Measurements from ENCODE around the gene ADGRV1. TPM values are rescaled to one million over a fixed set of nuclear protein-coding genes. Genes with fewer than 3 reads are reported as not detected.

The ADGRV1 gene
- polyA plus RNA-seq, 1 donor from 2014 or later = 3.7 TPM

- no peak overlapping the region for H3K4me3 ChIP-seq (ENCODE audit: low read length)
- no peak for TF ChIP-seq RAD21 (conservative IDR thresholded peaks at IDR 0.05)
- TF ChIP-seq MXI1 (conservative IDR thresholded peaks at IDR 0.05; ENCODE audit: poor library complexity, severe bottlenecking) = no peak
- TF ChIP-seq CTCF (IDR thresholded peaks at IDR 0.05; ENCODE audit: poor library complexity, severe bottlenecking) = no peak
- TF ChIP-seq SMC3 (conservative IDR thresholded peaks at IDR 0.05; ENCODE audit: poor library complexity) = no peak
- TF ChIP-seq TAF1 (IDR thresholded peaks at IDR 0.05; ENCODE audit: low read depth) = no peak
- TF ChIP-seq EP300 (conservative IDR thresholded peaks at IDR 0.05; ENCODE audit: poor library complexity, severe bottlenecking) = no peak
- TF ChIP-seq EZH2 (IDR thresholded peaks at IDR 0.05; ENCODE audit: borderline replicate concordance, insufficient read depth, low read length, poor library complexity, severe bottlenecking) = no peak
- TF ChIP-seq POLR2AphosphoS5 (IDR thresholded peaks at IDR 0.05) = no peak
- TF ChIP-seq REST (IDR thresholded peaks at IDR 0.05; ENCODE audit: borderline replicate concordance) = no peak
- H3K36me3 ChIP-seq (ENCODE audit: insufficient read depth, low read length) = no peaks in the 10 kb centered on the region
- H3K9me3 ChIP-seq (ENCODE audit: low read length) = no peaks in the 10 kb centered on the region
- no peaks in the 10 kb centered on the region for H3K9me2 ChIP-seq (ENCODE audit: insufficient read depth, low read length)
- no peak overlapping the region for H3K4me2 ChIP-seq (ENCODE audit: low read length)
- H3F3A ChIP-seq (ENCODE audit: insufficient read depth, low read length, poor library complexity, severe bottlenecking) = no peaks in the 10 kb centered on the region
- no peaks in the 10 kb centered on the region for H3K27me3 ChIP-seq (ENCODE audit: insufficient read depth, low read depth, low read length)
- no peak overlapping the region for H3K27ac ChIP-seq (ENCODE audit: low read length)
- H3K79me2 ChIP-seq (replicated peaks; ENCODE audit: insufficient read depth, low read length) = no peaks in the 10 kb centered on the region
- no peak overlapping the region for H3K9ac ChIP-seq (ENCODE audit: low read length)
- no peak overlapping the region for H2AFZ ChIP-seq (ENCODE audit: low read depth, low read length)
- H4K20me1 ChIP-seq (ENCODE audit: insufficient read depth) = no peaks in the 10 kb centered on the region
Measured at GRCh38 chr5:91006713-91007112, 448.1 kb downstream of the ADGRV1 start.

- no peak overlapping the region for H3K4me2 ChIP-seq (ENCODE audit: low read length)
- H3K27me3 ChIP-seq (ENCODE audit: insufficient read depth, low read depth, low read length) = no peaks in the 10 kb centered on the region
- H3K9me2 ChIP-seq (ENCODE audit: insufficient read depth, low read length) = no peaks in the 10 kb centered on the region
- H2AFZ ChIP-seq (ENCODE audit: low read depth, low read length) = no peak overlapping the region
- H3K9me3 ChIP-seq (ENCODE audit: low read length) = no peaks in the 10 kb centered on the region
- no peaks in the 10 kb centered on the region for H3K36me3 ChIP-seq (ENCODE audit: insufficient read depth, low read length)
- H4K20me1 ChIP-seq (ENCODE audit: insufficient read depth) = no peaks in the 10 kb centered on the region
- TF ChIP-seq CTCF (IDR thresholded peaks at IDR 0.05; ENCODE audit: poor library complexity, severe bottlenecking) (no peak), EZH2 (IDR thresholded peaks at IDR 0.05; ENCODE audit: borderline replicate concordance, insufficient read depth, low read length, poor library complexity, severe bottlenecking) (no peak), EP300 (conservative IDR thresholded peaks at IDR 0.05; ENCODE audit: poor library complexity, severe bottlenecking) (no peak), SMC3 (conservative IDR thresholded peaks at IDR 0.05; ENCODE audit: poor library complexity) (no peak), REST (IDR thresholded peaks at IDR 0.05; ENCODE audit: borderline replicate concordance) (no peak), TAF1 (IDR thresholded peaks at IDR 0.05; ENCODE audit: low read depth) (no peak), POLR2AphosphoS5 (IDR thresholded peaks at IDR 0.05) (no peak), RAD21 (conservative IDR thresholded peaks at IDR 0.05) (no peak), MXI1 (conservative IDR thresholded peaks at IDR 0.05; ENCODE audit: poor library complexity, severe bottlenecking) (no peak)
- no peaks in the 10 kb centered on the region for H3F3A ChIP-seq (ENCODE audit: insufficient read depth, low read length, poor library complexity, severe bottlenecking)
- no peaks in the 10 kb centered on the region for H3K79me2 ChIP-seq (replicated peaks; ENCODE audit: insufficient read depth, low read length)
- H3K4me3 ChIP-seq (ENCODE audit: low read length) = no peak overlapping the region
- H3K9ac ChIP-seq (ENCODE audit: low read length) = no peak overlapping the region
- no peak overlapping the region for H3K27ac ChIP-seq (ENCODE audit: low read length)
Measured at GRCh38 chr5:91007251-91007650, 448.7 kb downstream of the ADGRV1 start.

Data from neural cell (in vitro differentiated cells).